Tibial nerve (tissue), 4 donors: Measurements from ENCODE around the gene MRPL17. TPM values are rescaled to one million over a fixed set of nuclear protein-coding genes. Genes with fewer than 3 reads are reported as not detected.
A peak's percentile ranks its signal among the peaks of the same experiment; 100 is the strongest.

Experiments
- DNase-seq, 2 donors: peaks; one replicate each; pipeline ENCODE4 v3.0.0-alpha.2; 2019; ENCODE audit warnings: low spot score in 2 of 2
- H3K27ac ChIP-seq, 4 donors: fragments of 200-600 bp; sonication (generic) in 3 of 4; one replicate each; pipeline ENCODE4 v1.5.1; 2017 to 2019; ENCODE audit warnings: mild to moderate bottlenecking in 1 of 4
- H3K27me3 ChIP-seq, 2 donors: fragments of 200-600 bp; sonication (generic) in 1 of 2; one replicate each; pipeline versions ENCODE4 v1.5.1 to v1.6.0; 2017 to 2019
- H3K36me3 ChIP-seq, 3 donors: fragments of 200-600 bp; sonication (generic); one replicate each; pipeline ENCODE4 v1.5.1; 2018 to 2019
- H3K4me1 ChIP-seq, 4 donors: fragments of 200-600 bp; sonication (generic) in 3 of 4; one replicate each; pipeline ENCODE4 v1.5.1; 2017 to 2019
- H3K4me3 ChIP-seq, 4 donors: fragments of 200-600 bp; sonication (generic) in 3 of 4; one replicate each; pipeline ENCODE4 v1.5.1; 2017 to 2019; ENCODE audit warnings: mild to moderate bottlenecking in 1 of 4, moderate library complexity in 1 of 4
- H3K9me3 ChIP-seq, 4 donors: fragments of 200-600 bp; sonication (generic) in 3 of 4; one replicate each; pipeline ENCODE4 v1.5.1; 2017 to 2019
- EP300 ChIP-seq, 2 donors: sonication (generic); formaldehyde crosslinking; IDR thresholded peaks; one replicate each; pipeline ENCODE4 v1.6.1; 2017; ENCODE audit warnings: antibody characterized with exemption in 2 of 2, mild to moderate bottlenecking in 1 of 2
- POLR2A ChIP-seq, 2 donors: fragments of 450-650 bp; IDR thresholded peaks; one replicate each; pipeline ENCODE4 v1.6.1; 2017; ENCODE audit warnings: antibody characterized with exemption in 2 of 2, mild to moderate bottlenecking in 2 of 2, moderate library complexity in 2 of 2
- WGBS, 2 donors: methylation state at CpG; one replicate each; pipeline ENCODE4 v1.1.5; 2018; 5-methylcytosine and 5-hydroxymethylcytosine counted together
- total RNA-seq, 4 donors: library from RNA; depleted of rRNA; stranded (reverse); fragments of >200 nt; gene quantifications; one replicate each; pipeline ENCODE4 v1.1.0, GENCODE V29; 2016
- TF ChIP-seq, protein P1 (sequence below), 5 experiments: fragments of 200-600 bp in 3 of 5; fragments of 450-650 bp in 2 of 5; sonication (generic) in 3 of 5; IDR thresholded peaks; one replicate each; pipeline ENCODE4 v1.5.1; 2016 to 2019; ENCODE audit warnings: antibody characterized with exemption in 5 of 5, mild to moderate bottlenecking in 3 of 5, moderate library complexity in 2 of 5

MRPL17 gene
- total RNA-seq, 4 donors from 2014 or later: 17.3 to 24.6 (median 21.6) TPM

GRCh38 chr11:6646576-6646917, 36.6 kb downstream of the MRPL17 start:
- Histone ChIP-seq H3K4me1 (peaks cover 0 to 38% (median 28%) of the 10 kb centered on the region in 4 donors), H3K27me3 (peaks cover 0 to 22% of the 10 kb centered on the region in 2 donors), H3K36me3 (no peaks in the 10 kb centered on the region), H3K27ac (peak overlapping the region in 3 of 4 donors; percentile 60 to 74 (median 72)), H3K9me3 (no peaks in the 10 kb centered on the region), H3K4me3 (no peak overlapping the region)
- WGBS, 2 donors: 51 to 52% methylated on average over 3 of the region's 3 CpGs
- DNase-seq: peak in 1 of 2 donors; percentile 72
- no peak for TF ChIP-seq POLR2A (IDR thresholded peaks at IDR 0.05)
- TF ChIP-seq EP300 (IDR thresholded peaks at IDR 0.05): peak in 1 of 2 donors; percentile 27

GRCh38 chr11:6646071-6646470, 37.1 kb downstream of the MRPL17 start:
- H3K4me1 ChIP-seq: peaks cover 0 to 38% (median 28%) of the 10 kb centered on the region in 4 donors
- no peaks in the 10 kb centered on the region for H3K9me3 ChIP-seq
- WGBS, 2 donors: 27 to 39% methylated on average over 12 of the region's 12 CpGs
- H3K27ac ChIP-seq: peak overlapping the region in 2 of 4 donors; percentile 60 to 72
- H3K4me3 ChIP-seq: no peak overlapping the region
- DNase-seq: peak; percentile 45 to 66
- TF ChIP-seq, protein P1, sequence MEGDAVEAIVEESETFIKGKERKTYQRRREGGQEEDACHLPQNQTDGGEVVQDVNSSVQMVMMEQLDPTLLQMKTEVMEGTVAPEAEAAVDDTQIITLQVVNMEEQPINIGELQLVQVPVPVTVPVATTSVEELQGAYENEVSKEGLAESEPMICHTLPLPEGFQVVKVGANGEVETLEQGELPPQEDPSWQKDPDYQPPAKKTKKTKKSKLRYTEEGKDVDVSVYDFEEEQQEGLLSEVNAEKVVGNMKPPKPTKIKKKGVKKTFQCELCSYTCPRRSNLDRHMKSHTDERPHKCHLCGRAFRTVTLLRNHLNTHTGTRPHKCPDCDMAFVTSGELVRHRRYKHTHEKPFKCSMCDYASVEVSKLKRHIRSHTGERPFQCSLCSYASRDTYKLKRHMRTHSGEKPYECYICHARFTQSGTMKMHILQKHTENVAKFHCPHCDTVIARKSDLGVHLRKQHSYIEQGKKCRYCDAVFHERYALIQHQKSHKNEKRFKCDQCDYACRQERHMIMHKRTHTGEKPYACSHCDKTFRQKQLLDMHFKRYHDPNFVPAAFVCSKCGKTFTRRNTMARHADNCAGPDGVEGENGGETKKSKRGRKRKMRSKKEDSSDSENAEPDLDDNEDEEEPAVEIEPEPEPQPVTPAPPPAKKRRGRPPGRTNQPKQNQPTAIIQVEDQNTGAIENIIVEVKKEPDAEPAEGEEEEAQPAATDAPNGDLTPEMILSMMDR (IDR thresholded peaks at IDR 0.05): no peak
- TF ChIP-seq POLR2A (IDR thresholded peaks at IDR 0.05) (no peak), EP300 (IDR thresholded peaks at IDR 0.05) (no peak)
- H3K27me3 ChIP-seq: peaks cover 0 to 21% of the 10 kb centered on the region in 2 donors
- peaks cover 0 to 4% (median 0%) of the 10 kb centered on the region in 3 donors for H3K36me3 ChIP-seq

GRCh38 chr11:6642957-6643356, 40.2 kb downstream of the MRPL17 start:
- Histone ChIP-seq H3K27ac (no peak overlapping the region), H3K27me3 (peaks cover 0 to 6% of the 10 kb centered on the region in 2 donors), H3K4me1 (peaks cover 0 to 48% (median 35%) of the 10 kb centered on the region in 4 donors), H3K9me3 (no peaks in the 10 kb centered on the region), H3K36me3 (peaks cover 0 to 6% (median 0%) of the 10 kb centered on the region in 3 donors), H3K4me3 (no peak overlapping the region)
- DNase-seq: no peak
- WGBS, 2 donors: 93% methylated on average over 7 of the region's 7 CpGs
- TF ChIP-seq, protein P1 (IDR thresholded peaks at IDR 0.05): no peak
- TF ChIP-seq EP300 (IDR thresholded peaks at IDR 0.05) (no peak), POLR2A (IDR thresholded peaks at IDR 0.05) (no peak)

DNA sequence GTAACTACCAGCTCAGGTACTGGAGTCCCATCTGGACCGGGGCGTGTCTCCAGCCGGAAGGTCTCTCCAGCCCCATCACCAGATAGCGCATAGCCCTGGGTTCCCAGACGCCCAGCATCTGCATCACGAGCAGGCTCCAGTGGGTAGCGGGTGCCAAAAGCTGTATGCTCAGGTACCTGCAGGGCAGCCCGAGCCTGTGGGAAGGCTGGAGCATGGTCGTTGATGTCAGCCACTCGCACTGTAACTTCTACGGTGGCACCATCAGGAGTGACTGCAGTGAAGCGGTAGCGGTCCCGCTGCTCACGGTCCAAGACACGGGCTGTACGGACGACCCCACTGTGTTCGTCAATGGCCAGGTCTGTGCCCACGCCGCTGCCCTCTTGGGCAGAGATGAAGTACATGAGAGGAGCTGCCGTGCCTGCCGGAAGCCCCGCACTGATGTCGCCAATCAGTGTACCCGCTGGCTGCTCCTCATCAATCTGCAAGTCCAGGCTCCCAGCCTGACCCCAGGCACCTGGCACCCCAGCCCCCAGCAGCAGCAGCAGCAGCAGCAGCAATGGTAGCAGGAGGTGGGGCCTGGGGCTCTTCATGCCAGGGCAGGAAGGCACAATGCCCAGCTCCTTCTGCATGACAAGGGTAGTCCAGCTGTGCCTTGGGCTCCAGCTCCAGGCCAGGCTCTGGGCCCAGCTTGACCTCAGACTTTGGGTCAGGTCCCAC, 42.0 kb downstream of the MRPL17 start:
- no peak for DNase-seq
- peaks cover 0 to 3% of the 10 kb centered on the region in 2 donors for H3K27me3 ChIP-seq
- H3K9me3 ChIP-seq: no peaks in the 10 kb centered on the region
- peaks cover 0 to 6% (median 0%) of the 10 kb centered on the region in 3 donors for H3K36me3 ChIP-seq
- TF ChIP-seq, protein P1 (IDR thresholded peaks at IDR 0.05): no peak
- TF ChIP-seq EP300 (IDR thresholded peaks at IDR 0.05) (no peak), POLR2A (IDR thresholded peaks at IDR 0.05) (no peak)
- 97 to 99% methylated on average over 23 to 24 of the region's 26 CpGs for WGBS, 2 donors
- H3K4me3 ChIP-seq: no peak overlapping the region
- no peak overlapping the region for H3K27ac ChIP-seq
- peaks cover 0 to 48% (median 32%) of the 10 kb centered on the region in 4 donors for H3K4me1 ChIP-seq

DNA sequence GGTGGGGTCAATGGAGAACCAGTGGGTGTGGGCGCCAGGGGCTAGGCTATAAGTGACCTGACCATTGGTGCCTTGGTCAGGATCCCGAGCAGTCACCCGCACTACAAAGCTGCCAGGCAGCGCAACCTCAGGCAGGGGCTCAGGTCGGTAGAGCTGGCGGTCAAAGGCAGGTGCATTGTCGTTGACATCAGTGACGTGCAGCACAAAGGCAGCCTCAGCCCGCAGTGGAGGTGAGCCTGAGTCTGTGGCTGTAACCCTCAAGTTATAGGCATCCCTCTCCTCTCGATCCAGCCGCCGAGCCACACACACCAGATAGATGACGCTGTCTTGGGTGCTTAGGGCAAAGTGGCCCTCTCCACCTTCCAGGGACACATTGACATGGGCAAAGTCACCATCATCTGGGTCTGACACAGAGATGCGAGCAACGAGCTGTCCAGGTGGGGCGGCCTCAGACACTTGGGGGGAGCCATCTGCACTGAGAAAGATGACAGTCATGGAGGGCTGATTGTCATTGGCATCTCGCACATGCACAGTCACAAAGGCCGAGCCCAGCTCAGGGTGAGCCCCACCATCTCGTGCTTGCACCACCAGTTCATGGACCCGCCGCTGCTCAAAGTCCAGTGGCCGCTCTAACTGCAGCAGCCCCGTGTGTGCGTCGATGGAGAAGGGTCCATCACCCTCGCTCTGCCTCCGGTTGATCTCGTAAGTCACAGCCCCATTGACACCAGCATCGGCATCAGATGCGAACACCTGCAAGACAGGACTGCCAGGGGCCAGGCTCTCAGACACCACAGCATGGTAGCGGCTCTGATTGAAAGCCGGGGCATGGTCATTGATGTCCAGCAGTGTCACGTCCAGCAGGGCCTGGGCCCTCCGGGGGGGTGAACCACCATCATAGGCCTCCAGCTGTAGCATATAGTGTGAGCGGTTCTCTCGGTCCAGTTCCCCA, 42.8 kb downstream of the MRPL17 start:
- WGBS, 2 donors: 96% methylated on average over 34 to 35 of the region's 36 CpGs
- Histone ChIP-seq H3K36me3 (peaks cover 0 to 6% (median 0%) of the 10 kb centered on the region in 3 donors), H3K27me3 (no peaks in the 10 kb centered on the region), H3K9me3 (no peaks in the 10 kb centered on the region), H3K27ac (no peak overlapping the region), H3K4me1 (peaks cover 0 to 48% (median 32%) of the 10 kb centered on the region in 4 donors), H3K4me3 (no peak overlapping the region)
- TF ChIP-seq, protein P1 (IDR thresholded peaks at IDR 0.05): no peak
- TF ChIP-seq POLR2A (IDR thresholded peaks at IDR 0.05): no peak
- no peak for TF ChIP-seq EP300 (IDR thresholded peaks at IDR 0.05)
- DNase-seq: no peak
